Astrocyte (in vitro differentiated cells and primary cell): ENCODE results near the gene GNB1. TPM values are rescaled to one million over a fixed set of nuclear protein-coding genes. Genes with fewer than 3 reads are reported as not detected.
A peak's percentile ranks its signal among the peaks of the same experiment; 100 is the strongest.

ENCODE experiments used
- DNase-seq: peaks from one replicate; pipeline ENCODE4 v3.0.0-alpha.2; 2010; ENCODE audit warnings: low read depth
- FAIRE-seq: peaks from 2 replicates; lab custom pipeline; 2011; peaks lifted over from hg19 to GRCh38; lab: Jason Lieb, UNC
- H2AFZ ChIP-seq: 2 replicates; pipeline ENCODE4 v1.6.0; 2012; ENCODE audit warnings: low read depth, low read length, inconsistent platforms
- H3K27ac ChIP-seq: 2 replicates; pipeline ENCODE4 v1.5.1; 2011; ENCODE audit warnings: low read depth, low read length, inconsistent platforms
- H3K27me3 ChIP-seq: 2 replicates; pipeline ENCODE4 v1.6.0; 2011; ENCODE audit warnings: low read length, inconsistent platforms; ENCODE audit not compliant: insufficient read depth
- H3K36me3 ChIP-seq: 2 replicates; pipeline ENCODE4 v1.5.1; 2011; ENCODE audit warnings: low read length, inconsistent platforms; ENCODE audit not compliant: insufficient read depth
- H3K4me1 ChIP-seq: 2 replicates; pipeline ENCODE4 v1.5.1; 2011; ENCODE audit warnings: low read length, inconsistent platforms; ENCODE audit not compliant: insufficient read depth
- H3K4me2 ChIP-seq: 2 replicates; pipeline ENCODE4 v1.6.0; 2012; ENCODE audit warnings: low read length, inconsistent platforms
- H3K4me3 ChIP-seq: 2 replicates; pipeline ENCODE4 v1.5.1; 2011; ENCODE audit warnings: low read depth, mild to moderate bottlenecking, low read length, inconsistent platforms; ENCODE audit not compliant: insufficient read depth
- H3K79me2 ChIP-seq: 2 replicates; pipeline ENCODE4 v1.6.0; 2012; ENCODE audit warnings: mild to moderate bottlenecking, low read length, inconsistent platforms; ENCODE audit not compliant: insufficient read depth
- H3K9ac ChIP-seq: 2 replicates; pipeline ENCODE4 v1.6.0; 2012; ENCODE audit warnings: mild to moderate bottlenecking, low read length, inconsistent platforms
- H3K9me3 ChIP-seq: 2 replicates; pipeline ENCODE4 v1.5.1; 2012; ENCODE audit warnings: low read depth, mild to moderate bottlenecking, low read length, inconsistent platforms; ENCODE audit not compliant: insufficient read depth
- H4K20me1 ChIP-seq: 2 replicates; pipeline ENCODE4 v1.6.0; 2012; ENCODE audit warnings: low read length, inconsistent platforms; ENCODE audit not compliant: insufficient read depth
- H3K27ac Mint-ChIP-seq: one replicate; pipeline ENCODE4 v1.8.0; 2021; ENCODE audit warnings: mild to moderate bottlenecking, mixed read lengths; ENCODE audit not compliant: unreplicated experiment
- H3K27me3 Mint-ChIP-seq: one replicate; pipeline ENCODE4 v1.8.0; 2021; ENCODE audit warnings: low read depth, mixed read lengths; ENCODE audit not compliant: unreplicated experiment
- H3K36me3 Mint-ChIP-seq: one replicate; pipeline ENCODE4 v1.8.0; 2021; ENCODE audit warnings: low read depth, mixed read lengths; ENCODE audit not compliant: unreplicated experiment
- H3K4me1 Mint-ChIP-seq: one replicate; pipeline ENCODE4 v1.8.0; 2021; ENCODE audit warnings: low read depth, mixed read lengths; ENCODE audit not compliant: unreplicated experiment
- H3K4me3 Mint-ChIP-seq: one replicate; pipeline ENCODE4 v1.8.0; 2021; ENCODE audit warnings: mild to moderate bottlenecking, moderate library complexity, mixed read lengths; ENCODE audit not compliant: unreplicated experiment
- H3K9me3 Mint-ChIP-seq: one replicate; pipeline ENCODE4 v1.8.0; 2021; ENCODE audit warnings: mild to moderate bottlenecking, mixed read lengths; ENCODE audit not compliant: unreplicated experiment
- CTCF ChIP-seq: IDR thresholded peaks from 2 replicates; pipeline ENCODE4 v1.5.1; 2011; ENCODE audit warnings: low read depth, mild to moderate bottlenecking, inconsistent platforms, low read length, moderate library complexity; ENCODE audit not compliant: insufficient read depth
- EZH2 ChIP-seq: IDR thresholded peaks from 2 replicates; pipeline ENCODE4 v1.6.1; 2012; ENCODE audit warnings: mild to moderate bottlenecking, low read length, inconsistent platforms; ENCODE audit not compliant: insufficient read depth
- total RNA-seq: library from RNA; stranded (reverse); gene quantifications from 2 replicates; pipeline ENCODE4 v1.2.1, GENCODE V29; 2021

The GNB1 gene
- total RNA-seq, 1 donor from 2014 or later: 602 TPM

GRCh38 chr1:1778663-1779319 lies 112.1 kb downstream of the GNB1 start:
- H3K36me3 ChIP-seq: no peaks in the 10 kb centered on the region
- Mint-ChIP-seq H3K4me3 (peak overlapping the region; percentile 83), H3K4me1 (peaks cover 34% of the 10 kb centered on the region), H3K36me3 (peaks cover 3% of the 10 kb centered on the region), H3K27me3 (no peaks in the 10 kb centered on the region), H3K27ac (peak overlapping the region; percentile 86), H3K9me3 (no peaks in the 10 kb centered on the region)
- FAIRE-seq (no peak), DNase-seq (no peak)
- no peaks in the 10 kb centered on the region for H3K9me3 ChIP-seq
- H3K9ac ChIP-seq: peak overlapping the region; percentile 93
- peaks cover 64% of the 10 kb centered on the region for H4K20me1 ChIP-seq
- H3K79me2 ChIP-seq: peaks cover 42% of the 10 kb centered on the region
- no peak overlapping the region for H3K27ac ChIP-seq
- peak overlapping the region; percentile 65 for H3K4me3 ChIP-seq
- H3K27me3 ChIP-seq: no peaks in the 10 kb centered on the region
- no peak overlapping the region for H2AFZ ChIP-seq
- TF ChIP-seq CTCF: no peak
- H3K4me1 ChIP-seq: peaks cover 46% of the 10 kb centered on the region
- H3K4me2 ChIP-seq: peak overlapping the region; percentile 91

- H3K79me2 ChIP-seq: peaks cover 49% of the 10 kb centered on the region
- H3K36me3 ChIP-seq: no peaks in the 10 kb centered on the region
- Mint-ChIP-seq H3K4me1 (peaks cover 32% of the 10 kb centered on the region), H3K36me3 (peaks cover 3% of the 10 kb centered on the region), H3K4me3 (peak within 1 kb of the TSS; percentile 85), H3K27ac (peak within 1 kb of the TSS; percentile 87), H3K9me3 (no peaks in the 10 kb centered on the region), H3K27me3 (no peaks in the 10 kb centered on the region)
- H4K20me1 ChIP-seq: peaks cover 57% of the 10 kb centered on the region
- peak within 1 kb of the TSS; percentile 53 for H3K27ac ChIP-seq
- no peaks in the 10 kb centered on the region for H3K9me3 ChIP-seq
- H3K4me3 ChIP-seq: peak within 1 kb of the TSS; percentile 65
- peak within 1 kb of the TSS; percentile 91 for H3K4me2 ChIP-seq
- DNase-seq (no peak), FAIRE-seq (no peak)
- H3K9ac ChIP-seq: peak within 1 kb of the TSS; percentile 93
- no peak for TF ChIP-seq CTCF
- TF ChIP-seq EZH2: no peak
- H2AFZ ChIP-seq: peak within 1 kb of the TSS; percentile 65
- H3K4me1 ChIP-seq: peaks cover 40% of the 10 kb centered on the region
- no peaks in the 10 kb centered on the region for H3K27me3 ChIP-seq
Measured at GRCh38 chr1:1777950-1778662, 112.8 kb downstream of the GNB1 start, which contains the start of gene NADK. Gene NADK, minus strand, starts transcription at chr1:1778470. Its CDS starts 13,064 bp downstream, at chr1:1765406.

GRCh38 chr1:1777583-1777899 lies 113.3 kb downstream of the GNB1 start:
- no peaks in the 10 kb centered on the region for H3K9me3 Mint-ChIP-seq
- DNase-seq: peak; percentile 14
- Histone ChIP-seq H3K9me3 (no peaks in the 10 kb centered on the region), H3K4me2 (peak overlapping the region; percentile 91), H3K9ac (peak overlapping the region; percentile 93), H2AFZ (no peak overlapping the region), H4K20me1 (peaks cover 53% of the 10 kb centered on the region), H3K4me3 (peak overlapping the region; percentile 65), H3K27me3 (no peaks in the 10 kb centered on the region), H3K4me1 (peaks cover 35% of the 10 kb centered on the region), H3K27ac (peak overlapping the region; percentile 53), H3K79me2 (peaks cover 55% of the 10 kb centered on the region), H3K36me3 (no peaks in the 10 kb centered on the region)
- peaks cover 32% of the 10 kb centered on the region for H3K4me1 Mint-ChIP-seq
- FAIRE-seq: no peak
- H3K27me3 Mint-ChIP-seq: no peaks in the 10 kb centered on the region
- peak overlapping the region; percentile 85 for H3K4me3 Mint-ChIP-seq
- peak overlapping the region; percentile 87 for H3K27ac Mint-ChIP-seq
- peaks cover 4% of the 10 kb centered on the region for H3K36me3 Mint-ChIP-seq
- TF ChIP-seq CTCF (no peak), EZH2 (no peak)
